ENCODE data around the gene ABCC2. TPM values are rescaled to one million over a fixed set of nuclear protein-coding genes. Genes with fewer than 3 reads are reported as not detected.

The ABCC2 gene
- total RNA-seq, 4 donors from 2014 or later, result 1.3 to 4.2 (median 2.2) TPM

- TF ChIP-seq CTCF (IDR thresholded peaks at IDR 0.05; ENCODE audit: low read depth), result no peak
Measured at GRCh38 chr10:99765672-99766301, 16.7 kb upstream of the ABCC2 start.

- TF ChIP-seq CTCF (IDR thresholded peaks at IDR 0.05; ENCODE audit: low read depth), result no peak
Measured at GRCh38 chr10:99766302-99766681, 16.1 kb upstream of the ABCC2 start.

GRCh38 chr10:99767901-99768300 lies 14.5 kb upstream of the ABCC2 start:
- TF ChIP-seq CTCF (IDR thresholded peaks at IDR 0.05; ENCODE audit: low read depth), result no peak

GRCh38 chr10:99768556-99768955 lies 13.9 kb upstream of the ABCC2 start:
- TF ChIP-seq CTCF (IDR thresholded peaks at IDR 0.05; ENCODE audit: low read depth), result no peak

GRCh38 chr10:99769706-99770105 lies 12.7 kb upstream of the ABCC2 start:
- TF ChIP-seq CTCF (IDR thresholded peaks at IDR 0.05; ENCODE audit: low read depth), result no peak

GRCh38 chr10:99770408-99771045 lies 11.9 kb upstream of the ABCC2 start:
- TF ChIP-seq CTCF (IDR thresholded peaks at IDR 0.05; ENCODE audit: low read depth), result no peak

- TF ChIP-seq CTCF (IDR thresholded peaks at IDR 0.05; ENCODE audit: low read depth), result no peak
Measured at GRCh38 chr10:99775850-99776249, 6.6 kb upstream of the ABCC2 start.

Measured in subcutaneous adipose tissue (tissue), 4 donors.